Activated CD4-positive, alpha-beta T cell treated with anti-CD3 and anti-CD28 coated beads, Interleukin-2, amount 50 U/mL, for 1 hour (primary cell): Measurements from ENCODE around the gene AKAP10.
"Not testable (repeated sequence)": the region's sequence is repeated elsewhere in the genome, so short reads cannot be mapped to it uniquely, and the experiment has no call there.

Source experiments
- DNase-seq: peaks from one replicate; pipeline ENCODE4 v3.0.0-alpha.2; 2020

AKAP10 gene, protein sequence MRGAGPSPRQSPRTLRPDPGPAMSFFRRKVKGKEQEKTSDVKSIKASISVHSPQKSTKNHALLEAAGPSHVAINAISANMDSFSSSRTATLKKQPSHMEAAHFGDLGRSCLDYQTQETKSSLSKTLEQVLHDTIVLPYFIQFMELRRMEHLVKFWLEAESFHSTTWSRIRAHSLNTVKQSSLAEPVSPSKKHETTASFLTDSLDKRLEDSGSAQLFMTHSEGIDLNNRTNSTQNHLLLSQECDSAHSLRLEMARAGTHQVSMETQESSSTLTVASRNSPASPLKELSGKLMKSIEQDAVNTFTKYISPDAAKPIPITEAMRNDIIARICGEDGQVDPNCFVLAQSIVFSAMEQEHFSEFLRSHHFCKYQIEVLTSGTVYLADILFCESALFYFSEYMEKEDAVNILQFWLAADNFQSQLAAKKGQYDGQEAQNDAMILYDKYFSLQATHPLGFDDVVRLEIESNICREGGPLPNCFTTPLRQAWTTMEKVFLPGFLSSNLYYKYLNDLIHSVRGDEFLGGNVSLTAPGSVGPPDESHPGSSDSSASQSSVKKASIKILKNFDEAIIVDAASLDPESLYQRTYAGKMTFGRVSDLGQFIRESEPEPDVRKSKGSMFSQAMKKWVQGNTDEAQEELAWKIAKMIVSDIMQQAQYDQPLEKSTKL

GRCh38 chr17:19977293-19978208 lies at the start of gene AKAP10:
AKAP10 (minus strand) TSS chr17:19977828; CDS start chr17:19977679, 149 bp downstream.
- DNase-seq: peak; percentile 92

- no peak for DNase-seq
Observed at GRCh38 chr17:20026960-20027359, 49.3 kb upstream of the AKAP10 start.

DNA sequence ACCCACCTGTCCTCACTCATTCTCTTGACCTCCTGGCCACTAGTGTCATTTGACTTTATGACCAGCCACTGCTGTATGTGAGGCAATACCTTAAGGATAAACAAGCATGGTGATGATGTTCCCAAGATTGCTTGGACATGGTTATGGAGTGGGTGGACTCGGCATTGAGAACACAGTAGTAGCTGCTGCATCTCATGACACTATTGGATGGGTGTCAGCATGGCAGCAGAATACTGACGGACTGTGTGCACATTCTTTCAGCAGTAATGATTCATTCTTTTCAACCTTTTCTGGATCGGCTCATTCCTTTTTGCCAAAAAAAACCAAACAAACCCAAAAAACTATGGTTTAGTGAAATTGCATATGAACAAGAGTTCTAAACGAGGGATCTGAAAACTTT lies 45.1 kb upstream of the AKAP10 start:
- DNase-seq: no peak

GRCh38 chr17:20016475-20016992 lies 38.9 kb upstream of the AKAP10 start:
- DNase-seq: not testable (repeated sequence)

DNA sequence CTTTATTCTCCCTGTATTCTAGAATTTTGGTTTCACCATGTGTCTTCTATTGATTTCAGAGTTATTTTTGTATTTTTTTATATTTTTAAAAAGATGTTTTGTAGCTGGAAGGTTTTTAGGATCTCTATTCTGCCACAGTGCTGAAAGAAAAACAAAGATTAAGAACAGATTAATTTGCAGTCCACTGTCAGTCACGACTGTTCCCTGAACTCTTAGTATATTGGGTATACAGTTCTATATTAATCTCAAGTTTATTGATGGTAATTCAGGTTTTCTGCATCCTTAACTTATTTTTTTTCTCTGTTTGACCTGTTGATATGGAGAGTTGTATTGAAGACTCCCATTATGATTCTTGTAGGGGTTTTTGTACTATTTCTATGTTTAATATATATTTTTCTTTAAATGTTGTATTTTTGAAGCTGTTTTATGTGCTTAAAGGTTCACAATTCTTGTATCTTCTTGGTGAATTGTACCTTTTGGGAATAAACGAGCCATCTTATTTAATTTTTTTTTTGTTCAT lies 34.4 kb upstream of the AKAP10 start:
- DNase-seq: no peak

GRCh38 chr17:20010936-20011335 lies 33.3 kb upstream of the AKAP10 start:
- no peak for DNase-seq

DNA sequence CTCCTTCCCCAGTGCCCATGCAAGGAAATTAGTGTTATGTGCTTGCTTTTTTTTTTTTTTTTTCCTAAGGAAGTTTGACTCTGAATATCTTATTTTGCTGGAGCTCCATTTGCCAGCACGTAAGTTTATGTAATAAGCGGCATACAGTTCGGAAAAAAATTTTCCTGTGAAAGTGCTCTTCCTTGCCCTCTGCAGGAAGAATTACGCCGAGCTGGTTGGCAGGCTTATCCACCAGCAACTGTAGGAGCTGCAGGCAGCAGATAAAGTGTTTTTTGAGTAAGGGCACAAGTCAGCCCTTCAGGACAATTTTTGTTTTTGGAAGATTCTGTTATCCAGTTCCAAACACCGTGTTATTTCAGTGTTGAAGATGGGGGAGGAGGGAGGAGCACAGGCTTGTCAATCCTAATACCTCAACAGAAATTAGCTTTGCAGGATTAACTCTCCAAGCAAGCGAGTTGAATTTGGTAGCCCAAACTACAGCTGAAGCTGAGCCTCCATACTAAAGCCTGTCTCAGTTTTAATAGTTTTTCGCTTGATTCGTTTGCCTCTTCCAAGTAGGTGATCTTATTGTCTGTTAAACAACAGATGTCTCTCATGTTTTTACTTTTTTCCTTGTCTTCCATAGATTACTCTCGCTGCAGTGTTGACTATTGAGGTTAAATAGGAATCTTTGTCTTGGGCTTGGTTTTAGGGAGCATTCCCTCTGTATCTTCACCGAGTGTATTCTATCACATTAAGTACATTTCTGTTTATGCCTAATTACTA lies 32.7 kb upstream of the AKAP10 start:
- no peak for DNase-seq

DNA sequence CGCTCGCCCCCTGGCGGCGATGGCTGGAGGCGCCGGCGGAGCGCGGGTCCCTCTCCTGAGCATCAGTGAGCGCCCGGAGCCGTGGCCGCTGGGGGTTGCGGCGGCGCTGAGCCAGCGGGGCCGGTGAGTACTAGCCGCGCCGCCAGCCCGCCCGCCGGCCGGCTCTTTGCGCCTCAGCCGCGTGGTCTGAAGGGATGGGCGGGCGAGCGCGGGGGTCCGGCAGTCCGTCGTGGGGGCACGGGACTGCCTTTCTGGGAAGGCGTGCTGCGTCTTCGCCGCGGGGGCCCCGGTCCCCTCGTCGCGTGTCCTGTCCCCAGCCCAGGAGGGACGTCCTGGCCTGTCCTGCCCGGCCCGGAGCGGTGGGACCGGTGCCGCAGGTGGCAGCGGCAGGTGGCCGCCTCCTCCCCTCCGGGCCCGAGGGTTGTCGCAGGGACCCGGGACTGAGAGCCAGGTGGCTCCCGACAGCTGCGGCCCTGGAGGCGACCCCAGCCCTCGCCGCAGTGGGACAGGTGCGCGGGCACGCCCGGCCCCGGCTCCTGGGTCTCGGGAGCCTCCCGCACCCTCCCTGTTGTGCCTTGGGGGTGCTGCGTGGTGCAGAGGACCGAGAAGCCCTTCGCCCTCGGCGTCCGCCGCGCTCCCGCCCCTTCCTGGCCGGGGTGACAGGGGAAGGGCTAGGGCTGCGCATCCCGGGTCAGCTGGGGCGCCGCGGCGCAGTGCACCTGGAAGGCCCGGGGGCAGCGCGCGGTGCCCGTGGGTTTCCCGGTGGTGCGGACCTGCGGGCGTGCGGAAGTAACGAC lies 31.9 kb upstream of the AKAP10 start, which contains the start of gene SPECC1:
SPECC1 (plus strand) TSS at position 58 of the 797 bp plus-strand sequence. CDS start 87,293 bp downstream, outside the sequence.
- peak; percentile 83 for DNase-seq

- no peak for DNase-seq
Observed at GRCh38 chr17:20009052-20009301, 31.3 kb upstream of the AKAP10 start.

DNA sequence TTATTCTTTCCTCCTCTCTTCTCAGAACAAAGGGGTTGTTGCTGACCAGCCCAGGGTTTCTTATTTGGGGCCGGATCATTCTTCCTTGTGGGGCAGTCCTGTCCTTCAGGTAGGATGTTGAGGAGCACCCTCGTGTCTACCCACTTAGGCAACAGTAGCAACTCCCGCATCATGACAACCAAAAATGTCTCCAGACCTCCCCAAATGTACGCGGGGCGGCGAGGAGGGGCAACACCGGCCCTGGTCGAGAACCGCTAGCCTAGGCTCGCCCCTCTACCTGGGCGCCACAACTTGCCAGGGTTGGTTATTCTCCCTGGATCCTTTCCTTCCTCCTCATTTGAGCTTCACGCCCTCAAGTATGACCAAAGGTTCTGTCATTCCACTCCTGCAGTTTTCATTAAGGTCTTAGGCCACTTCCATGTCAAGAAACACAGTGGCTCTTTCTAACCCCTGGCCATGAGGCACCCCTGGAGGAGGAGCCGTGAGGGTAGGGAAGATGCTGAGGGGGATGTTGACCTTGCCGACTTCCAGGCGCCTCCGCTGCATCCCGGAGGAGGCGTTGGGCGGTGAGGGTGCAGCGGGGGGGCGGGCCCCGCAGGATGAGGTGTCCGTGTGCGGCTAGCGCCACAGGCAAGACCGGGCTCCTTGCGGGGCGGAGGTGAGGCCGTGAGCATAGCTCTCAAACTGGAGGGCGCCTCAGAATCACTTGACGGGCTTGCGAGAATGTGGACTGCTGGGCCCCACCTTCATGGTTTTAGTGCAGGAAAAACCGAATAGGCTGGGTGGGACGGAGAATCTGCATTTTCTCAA lies 30.8 kb upstream of the AKAP10 start:
- peak; percentile 3 for DNase-seq

DNA sequence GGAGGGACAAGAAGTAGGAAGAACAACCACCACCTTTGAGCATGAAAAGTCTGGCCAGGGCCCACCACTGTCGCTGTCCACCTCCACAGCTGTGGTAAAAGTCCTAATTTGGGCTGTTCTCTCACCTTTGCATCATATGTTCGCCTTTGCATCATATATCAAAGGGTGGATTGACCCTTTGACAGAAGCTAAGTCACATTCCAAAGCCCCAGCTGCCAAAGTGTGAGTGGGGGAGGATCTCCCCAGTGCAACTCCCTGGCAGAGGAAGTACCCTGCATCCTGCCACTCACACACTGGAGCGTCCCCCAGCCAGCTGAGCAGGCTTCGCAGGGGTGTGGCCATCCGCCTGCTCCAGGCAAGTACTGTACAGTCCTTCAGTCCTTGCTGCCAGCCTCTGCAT lies 18.9 kb upstream of the AKAP10 start:
- no peak for DNase-seq

GRCh38 chr17:19996086-19996485 lies 18.5 kb upstream of the AKAP10 start:
- DNase-seq: no peak

GRCh38 chr17:19992803-19993713 lies 15.4 kb upstream of the AKAP10 start:
- DNase-seq: peak; percentile 72

DNA sequence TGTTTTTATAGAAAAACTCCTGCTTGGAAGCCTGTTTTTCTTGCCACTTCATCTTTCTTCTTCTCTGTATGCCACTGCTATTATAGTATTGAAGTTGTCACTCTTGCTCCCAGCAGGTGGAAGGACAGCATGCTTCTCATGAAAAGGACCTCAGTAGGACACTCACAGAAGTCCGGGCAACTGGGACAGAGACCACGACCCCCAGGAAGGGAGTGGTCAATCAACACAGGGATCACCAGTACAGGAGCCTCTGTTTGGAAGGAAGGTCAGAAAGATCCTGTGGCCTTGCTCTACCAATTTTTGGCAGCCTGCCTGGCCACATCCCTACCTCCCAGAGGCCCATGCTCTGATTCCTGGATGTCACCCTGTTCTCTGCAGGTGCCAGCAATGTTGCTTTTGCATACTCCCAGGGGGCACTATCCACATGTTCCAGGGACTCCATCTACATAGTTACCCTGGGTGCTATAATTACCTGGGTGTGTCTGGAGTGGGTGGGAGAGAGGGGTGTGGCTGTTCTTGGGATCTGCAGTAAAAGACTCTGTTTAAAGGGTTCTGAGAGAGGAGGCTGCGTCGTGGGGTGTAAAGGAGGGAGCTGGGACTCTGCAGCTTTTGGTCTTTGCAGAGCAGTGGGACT lies 13.7 kb upstream of the AKAP10 start:
- DNase-seq: no peak

DNA sequence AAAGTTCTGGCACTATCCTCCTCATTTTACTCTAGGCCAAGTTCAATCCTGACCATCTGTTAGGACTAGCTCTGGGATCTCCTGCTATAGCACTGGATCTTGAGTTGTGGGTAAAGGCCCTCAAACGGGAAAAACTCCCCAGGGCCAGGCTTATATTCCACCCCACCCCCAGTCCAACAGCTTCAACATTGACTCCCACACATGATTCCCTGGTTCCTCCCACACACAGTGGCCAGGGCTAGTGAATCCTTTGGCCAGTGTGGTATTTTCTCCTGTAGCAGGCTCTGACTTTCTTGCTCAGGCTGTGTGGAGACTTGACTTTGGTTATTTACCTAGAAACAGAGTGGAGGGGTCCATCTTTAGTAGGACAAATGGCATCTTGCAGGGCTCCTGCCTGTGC lies 10.3 kb upstream of the AKAP10 start:
- DNase-seq: no peak

- DNase-seq: no peak
Observed at GRCh38 chr17:19986941-19987861, 9.6 kb upstream of the AKAP10 start.

DNA sequence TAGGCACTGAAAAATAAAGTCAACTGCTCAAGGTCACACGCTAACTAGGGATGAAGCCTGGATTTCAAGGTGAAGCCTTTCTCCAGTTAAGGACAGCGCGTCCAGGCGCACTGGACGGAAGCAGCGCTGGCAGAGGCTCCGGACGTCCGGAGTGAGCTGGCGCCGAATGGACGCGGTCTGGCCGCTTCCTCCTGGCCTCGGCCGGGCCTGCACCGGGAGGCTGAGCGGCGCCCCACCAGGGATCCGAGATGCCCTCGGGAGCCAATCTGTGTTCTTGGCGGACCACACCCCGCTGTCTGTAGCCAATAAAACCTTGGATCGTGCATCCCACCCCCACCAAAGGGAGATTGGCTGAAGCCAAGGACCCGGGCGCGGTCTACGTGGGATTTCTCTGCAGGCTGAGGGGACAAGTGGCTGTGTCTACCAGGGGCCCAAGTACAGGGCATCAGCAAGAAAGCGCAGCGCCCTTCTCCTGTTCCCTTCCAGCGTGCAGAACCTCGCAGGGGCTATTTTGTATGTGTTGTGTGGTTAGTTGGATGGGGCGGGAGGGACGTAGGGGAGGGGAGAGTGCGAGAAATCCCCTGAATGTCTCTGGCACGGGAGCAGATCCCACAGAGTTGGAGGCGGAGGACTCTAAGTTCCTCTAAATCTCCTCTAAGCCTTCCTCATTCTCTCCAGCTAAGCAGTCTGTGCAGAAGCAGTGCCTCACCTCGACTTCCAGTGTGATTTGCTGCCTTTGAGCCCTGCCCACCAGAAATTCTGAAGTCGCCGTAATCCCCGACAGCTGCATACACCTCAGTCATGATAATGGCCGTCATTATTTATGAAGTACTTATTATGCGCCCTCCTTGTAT lies 2.5 kb upstream of the AKAP10 start:
- DNase-seq: no peak
